Esophagus squamous epithelium (tissue), 5 donors: Measurements from ENCODE around the gene NUBPL. TPM values are rescaled to one million over a fixed set of nuclear protein-coding genes. Genes with fewer than 3 reads are reported as not detected.

Experiments used
- DNase-seq: peaks from one replicate; lab custom pipeline; 2025; lab: John Stamatoyannopoulos, UW
- H3K27ac ChIP-seq, 4 donors: fragments of 200-600 bp; sonication (generic); one replicate each; pipeline ENCODE4 v1.5.1; 2016 to 2019; ENCODE audit warnings: mild to moderate bottlenecking in 1 of 4
- H3K27me3 ChIP-seq, 4 donors: fragments of 200-600 bp; sonication (generic); 1 replicate in 3 of 4; 2 replicates in 1 of 4; pipeline versions ENCODE4 v1.5.1 to v1.6.0; 2017 to 2021; ENCODE audit warnings: antibody characterized with exemption in 1 of 4
- H3K36me3 ChIP-seq, 3 donors: fragments of 200-600 bp; sonication (generic); one replicate each; pipeline ENCODE4 v1.5.1; 2016 to 2019
- H3K4me1 ChIP-seq, 3 donors: fragments of 200-600 bp; sonication (generic); one replicate each; pipeline ENCODE4 v1.5.1; 2017 to 2019
- H3K4me3 ChIP-seq, 4 donors: fragments of 200-600 bp; sonication (generic); 1 replicate in 3 of 4; 2 replicates in 1 of 4; pipeline ENCODE4 v1.5.1; 2016 to 2019; ENCODE audit warnings: mild to moderate bottlenecking in 2 of 4, moderate library complexity in 1 of 4
- H3K9me3 ChIP-seq, 3 donors: fragments of 200-600 bp; sonication (generic); one replicate each; pipeline ENCODE4 v1.5.1; 2016 to 2019
- POLR2A ChIP-seq, 4 donors: fragments of 450-650 bp; IDR thresholded peaks; one replicate each; pipeline ENCODE4 v1.6.1; 2017; ENCODE audit warnings: antibody characterized with exemption in 4 of 4, mild to moderate bottlenecking in 4 of 4, moderate library complexity in 3 of 4
- WGBS, 2 donors: methylation state at CpG; one replicate each; pipeline ENCODE4 v1.1.5; 2018; 5-methylcytosine and 5-hydroxymethylcytosine counted together
- intact Hi-C: fragments of 100-400 bp; cut with DNase I; formaldehyde crosslinking; loops from one replicate; pipeline ENCODE4 v1.15.0; 2022
- total RNA-seq, 4 donors: library from RNA; depleted of rRNA; stranded (reverse); fragments of >200 nt; gene quantifications; one replicate each; pipeline ENCODE4 v1.1.0, GENCODE V29; 2016
- TF ChIP-seq, protein P1 (sequence below), 6 experiments: fragments of 450-650 bp in 4 of 6; fragments of 200-600 bp in 2 of 6; sonication (generic) in 2 of 6; IDR thresholded peaks; one replicate each; pipeline ENCODE4 v1.5.1; 2016 to 2019; ENCODE audit warnings: antibody characterized with exemption in 6 of 6, mild to moderate bottlenecking in 4 of 6, moderate library complexity in 4 of 6
- donor health status: DM: yes; HTN: yes; CAD: no.

NUBPL gene
- total RNA-seq, 4 donors from 2014 or later: 2.9 to 8.4 (median 6.8) TPM

GRCh38 chr14:31536201-31536960, 24.8 kb upstream of the NUBPL start:
- no peaks in the 10 kb centered on the region for H3K36me3 ChIP-seq
- H3K9me3 ChIP-seq: no peaks in the 10 kb centered on the region
- intact Hi-C loops: no loop called here
- H3K4me1 ChIP-seq: no peaks in the 10 kb centered on the region
- TF ChIP-seq, protein P1, sequence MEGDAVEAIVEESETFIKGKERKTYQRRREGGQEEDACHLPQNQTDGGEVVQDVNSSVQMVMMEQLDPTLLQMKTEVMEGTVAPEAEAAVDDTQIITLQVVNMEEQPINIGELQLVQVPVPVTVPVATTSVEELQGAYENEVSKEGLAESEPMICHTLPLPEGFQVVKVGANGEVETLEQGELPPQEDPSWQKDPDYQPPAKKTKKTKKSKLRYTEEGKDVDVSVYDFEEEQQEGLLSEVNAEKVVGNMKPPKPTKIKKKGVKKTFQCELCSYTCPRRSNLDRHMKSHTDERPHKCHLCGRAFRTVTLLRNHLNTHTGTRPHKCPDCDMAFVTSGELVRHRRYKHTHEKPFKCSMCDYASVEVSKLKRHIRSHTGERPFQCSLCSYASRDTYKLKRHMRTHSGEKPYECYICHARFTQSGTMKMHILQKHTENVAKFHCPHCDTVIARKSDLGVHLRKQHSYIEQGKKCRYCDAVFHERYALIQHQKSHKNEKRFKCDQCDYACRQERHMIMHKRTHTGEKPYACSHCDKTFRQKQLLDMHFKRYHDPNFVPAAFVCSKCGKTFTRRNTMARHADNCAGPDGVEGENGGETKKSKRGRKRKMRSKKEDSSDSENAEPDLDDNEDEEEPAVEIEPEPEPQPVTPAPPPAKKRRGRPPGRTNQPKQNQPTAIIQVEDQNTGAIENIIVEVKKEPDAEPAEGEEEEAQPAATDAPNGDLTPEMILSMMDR (IDR thresholded peaks at IDR 0.05): no peak
- no peak for TF ChIP-seq POLR2A (IDR thresholded peaks at IDR 0.05)
- no peak overlapping the region for H3K27ac ChIP-seq
- no peak overlapping the region for H3K4me3 ChIP-seq
- 81 to 84% methylated on average over 5 of the region's 5 CpGs for WGBS, 2 donors
- DNase-seq: no peak
- H3K27me3 ChIP-seq: no peaks in the 10 kb centered on the region

DNA sequence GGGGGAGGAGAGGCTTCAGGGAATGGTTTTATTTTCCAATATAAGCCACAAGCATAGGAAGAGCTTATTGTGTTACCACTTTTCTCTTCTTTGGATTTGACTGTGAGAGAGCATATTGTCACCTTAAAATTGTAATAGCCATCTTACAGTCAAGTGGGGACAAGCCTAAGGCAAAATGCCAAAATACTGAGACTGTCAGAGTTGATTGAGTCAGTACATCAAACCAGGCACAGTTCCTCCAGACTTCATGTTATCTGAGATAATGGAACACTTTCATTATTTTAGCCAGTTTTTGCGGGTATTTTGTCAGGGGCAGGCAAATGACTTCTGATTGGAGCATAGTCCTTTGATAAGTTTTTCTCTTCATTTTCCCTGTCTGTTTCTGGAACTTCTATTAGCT, 19.5 kb upstream of the NUBPL start:
- DNase-seq: no peak
- intact Hi-C loops: no loop called here
- 59 to 78% methylated on average over 1 of the region's 1 CpG for WGBS, 2 donors

DNA sequence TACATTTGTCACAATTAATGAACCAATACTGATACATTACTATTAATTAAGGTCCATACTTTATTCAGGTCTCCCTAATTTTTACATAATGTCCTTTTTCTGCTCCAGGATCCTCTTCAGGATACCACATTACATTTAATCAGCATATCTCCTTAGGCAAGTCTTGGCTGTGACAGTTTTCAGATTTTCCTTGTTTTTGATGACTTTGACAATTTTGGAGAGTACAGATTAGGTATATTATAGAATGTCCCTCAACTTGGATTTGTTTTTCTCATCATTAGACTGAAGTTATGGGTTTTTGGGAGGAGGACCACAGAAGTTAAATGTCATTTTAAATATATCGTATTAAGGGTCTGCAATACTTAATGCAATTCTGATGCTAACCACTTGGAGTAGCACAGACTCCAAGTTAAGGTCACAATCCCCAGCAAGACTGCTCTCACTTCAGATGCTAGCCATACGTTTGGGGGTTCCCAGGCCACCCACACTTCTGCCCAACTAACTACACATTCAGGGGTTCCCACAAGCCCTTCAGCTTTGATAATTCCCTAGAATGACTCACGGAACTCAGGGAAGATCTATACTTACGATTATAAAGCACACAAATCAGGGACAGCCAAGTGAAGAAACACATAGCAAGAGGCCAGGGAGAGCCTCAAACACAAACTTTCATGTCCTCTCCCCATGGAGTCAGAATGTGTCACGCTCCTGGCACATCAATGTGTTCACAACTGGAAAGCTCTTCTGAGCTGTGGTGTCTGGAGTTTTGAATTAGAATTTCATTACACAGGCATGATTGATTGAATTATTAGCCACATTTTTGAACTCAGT, 17.0 kb upstream of the NUBPL start:
- intact Hi-C loops: no loop called here
- Histone ChIP-seq H3K27ac (no peak overlapping the region), H3K27me3 (no peaks in the 10 kb centered on the region), H3K36me3 (no peaks in the 10 kb centered on the region), H3K4me3 (no peak overlapping the region), H3K9me3 (no peaks in the 10 kb centered on the region), H3K4me1 (no peaks in the 10 kb centered on the region)
- no peak for DNase-seq
- TF ChIP-seq POLR2A (IDR thresholded peaks at IDR 0.05): no peak
- TF ChIP-seq, protein P1 (IDR thresholded peaks at IDR 0.05): no peak
- 49 to 69% methylated on average over 5 of the region's 5 CpGs for WGBS, 2 donors

More for the DNA sequence above, 19.5 kb upstream of the NUBPL start:
- Histone ChIP-seq H3K4me1 (no peaks in the 10 kb centered on the region), H3K27me3 (no peaks in the 10 kb centered on the region), H3K27ac (no peak overlapping the region), H3K4me3 (no peak overlapping the region), H3K36me3 (no peaks in the 10 kb centered on the region), H3K9me3 (no peaks in the 10 kb centered on the region)
- TF ChIP-seq POLR2A (IDR thresholded peaks at IDR 0.05): no peak
- TF ChIP-seq, protein P1 (IDR thresholded peaks at IDR 0.05): no peak

DNA sequence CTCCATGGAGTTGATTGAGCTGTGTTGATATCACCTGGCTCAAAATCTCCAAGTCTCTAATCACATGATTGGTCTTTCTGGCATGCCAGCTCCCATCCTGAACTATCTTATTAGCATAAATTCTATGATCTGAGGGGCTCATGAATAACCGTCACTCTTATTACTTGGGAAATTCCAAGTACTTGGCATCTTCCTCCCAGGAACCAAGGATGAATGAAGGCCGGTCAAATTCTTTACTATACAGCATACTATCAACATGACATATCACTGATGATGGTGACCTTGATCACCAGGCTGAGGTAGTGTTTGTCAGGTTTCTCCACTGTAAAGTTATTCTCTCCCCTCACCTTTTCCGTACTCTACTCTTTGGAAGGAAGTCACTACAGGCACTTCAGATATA, 16.4 kb upstream of the NUBPL start:
- Histone ChIP-seq H3K9me3 (no peaks in the 10 kb centered on the region), H3K27ac (no peak overlapping the region), H3K36me3 (no peaks in the 10 kb centered on the region), H3K27me3 (peaks cover 0 to 3% (median 0%) of the 10 kb centered on the region in 4 donors), H3K4me3 (no peak overlapping the region), H3K4me1 (no peaks in the 10 kb centered on the region)
- 72 to 85% methylated on average over 3 of the region's 3 CpGs for WGBS, 2 donors
- intact Hi-C loops: no loop called here
- no peak for DNase-seq
- TF ChIP-seq, protein P1 (IDR thresholded peaks at IDR 0.05): no peak
- TF ChIP-seq POLR2A (IDR thresholded peaks at IDR 0.05): no peak

DNA sequence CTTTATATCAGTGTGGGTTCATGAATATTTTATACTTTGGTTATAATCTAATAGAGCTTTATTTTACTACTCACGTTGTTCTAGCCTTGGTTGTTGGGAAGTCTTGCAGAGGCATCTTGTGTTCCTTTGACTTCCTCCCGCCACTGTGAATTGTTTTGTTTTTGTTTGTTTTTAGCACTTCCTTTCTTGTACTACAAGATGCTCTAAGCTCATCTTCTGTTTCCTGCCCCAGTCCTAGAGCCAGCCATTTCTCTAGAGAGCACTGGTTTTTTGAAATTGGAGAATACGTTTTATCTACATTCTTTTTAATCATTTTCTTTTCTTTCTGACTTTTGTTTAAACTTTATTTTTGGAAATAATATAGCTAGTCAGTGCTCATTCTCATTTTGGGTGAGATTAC, 15.9 kb upstream of the NUBPL start:
- H3K4me3 ChIP-seq: no peak overlapping the region
- H3K36me3 ChIP-seq: no peaks in the 10 kb centered on the region
- no peak overlapping the region for H3K27ac ChIP-seq
- no peaks in the 10 kb centered on the region for H3K9me3 ChIP-seq
- no peaks in the 10 kb centered on the region for H3K4me1 ChIP-seq
- peaks cover 0 to 6% (median 0%) of the 10 kb centered on the region in 4 donors for H3K27me3 ChIP-seq
- intact Hi-C loops: no loop called here
- TF ChIP-seq, protein P1 (IDR thresholded peaks at IDR 0.05): no peak
- no peak for TF ChIP-seq POLR2A (IDR thresholded peaks at IDR 0.05)
- 51 to 59% methylated on average over 3 of the region's 3 CpGs for WGBS, 2 donors
- DNase-seq: no peak
